Cardiac muscle cell (in vitro differentiated cells and primary cell): ENCODE measurements around the gene PPP3CA. TPM values are rescaled to one million over a fixed set of nuclear protein-coding genes. Genes with fewer than 3 reads are reported as not detected.

Experiments
- DNase-seq, 2 donors: peaks; one replicate each; pipeline versions ENCODE4 v3.0.0 to v3.0.0-alpha.2; 2010 to 2017; ENCODE audit warnings: low read depth in 1 of 2, low spot score in 1 of 2
- H3K27ac ChIP-seq: fragments of 200-600 bp; sonication (generic); 2 replicates; pipeline ENCODE4 v1.5.1; 2016
- H3K27me3 ChIP-seq: fragments of 200-600 bp; sonication (generic); 2 replicates; pipeline ENCODE4 v1.6.0; 2016; ENCODE audit warnings: control low read depth
- H3K36me3 ChIP-seq: fragments of 200-600 bp; sonication (generic); 2 replicates; pipeline ENCODE4 v1.5.1; 2016; ENCODE audit warnings: control low read depth
- H3K4me1 ChIP-seq: fragments of 200-600 bp; sonication (generic); 2 replicates; pipeline ENCODE4 v1.8.1; 2017; ENCODE audit warnings: low read depth, mild to moderate bottlenecking, mixed run types
- H3K4me3 ChIP-seq: fragments of 200-600 bp; sonication (generic); 2 replicates; pipeline ENCODE4 v1.5.1; 2016; ENCODE audit warnings: mild to moderate bottlenecking
- H3K9me3 ChIP-seq: fragments of 200-600 bp; sonication (generic); 2 replicates; pipeline ENCODE4 v1.5.1; 2017; ENCODE audit warnings: low read depth, mild to moderate bottlenecking, control low read depth
- CTCF ChIP-seq: IDR thresholded peaks from 2 replicates; pipeline ENCODE4 v1.5.1; 2012; ENCODE audit warnings: low read depth, mild to moderate bottlenecking, low read length
- polyA plus RNA-seq: library from polyadenylated mRNA; unstranded; fragments of >200 nt; fragmentation: Nextera tagmentation; extraction: Ambion mirVana; gene quantifications from 2 replicates; pipeline ENCODE4 v1.2.1, GENCODE V29; 2016
- total RNA-seq: library from RNA; depleted of rRNA; stranded (reverse); fragments of >200 nt; gene quantifications from 2 replicates; pipeline ENCODE4 v1.2.3, GENCODE V29; 2016

The PPP3CA gene
- total and polyA plus RNA-seq, 2 experiments from 2014 or later = 8.2 to 21.3 TPM

GRCh38 chr4:101192244-101192643 is 155.1 kb downstream of the PPP3CA start:
- Histone ChIP-seq H3K36me3 (no peaks in the 10 kb centered on the region), H3K9me3 (no peaks in the 10 kb centered on the region), H3K27me3 (no peaks in the 10 kb centered on the region), H3K4me3 (no peak overlapping the region), H3K27ac (no peak overlapping the region), H3K4me1 (no peaks in the 10 kb centered on the region)
- TF ChIP-seq CTCF = no peak
- peak in 1 of 2 donors; percentile 44 for DNase-seq

GRCh38 chr4:101191302-101192098 is 155.8 kb downstream of the PPP3CA start:
- Histone ChIP-seq H3K9me3 (no peaks in the 10 kb centered on the region), H3K4me1 (no peaks in the 10 kb centered on the region), H3K27me3 (no peaks in the 10 kb centered on the region), H3K27ac (peak overlapping the region; percentile 55), H3K4me3 (no peak overlapping the region), H3K36me3 (no peaks in the 10 kb centered on the region)
- peak in 1 of 2 donors; percentile 96 for DNase-seq
- no peak for TF ChIP-seq CTCF

- H3K27ac ChIP-seq = no peak overlapping the region
- H3K36me3 ChIP-seq = no peaks in the 10 kb centered on the region
- no peaks in the 10 kb centered on the region for H3K4me1 ChIP-seq
- no peak for DNase-seq
- no peaks in the 10 kb centered on the region for H3K9me3 ChIP-seq
- no peak overlapping the region for H3K4me3 ChIP-seq
- no peak for TF ChIP-seq CTCF
- no peaks in the 10 kb centered on the region for H3K27me3 ChIP-seq
These were observed 156.6 kb downstream of the PPP3CA start for GRCh38 chr4:101190751-101191150.

- no peak for TF ChIP-seq CTCF
- H3K4me1 ChIP-seq = no peaks in the 10 kb centered on the region
- H3K27ac ChIP-seq = no peak overlapping the region
- no peaks in the 10 kb centered on the region for H3K27me3 ChIP-seq
- H3K36me3 ChIP-seq = no peaks in the 10 kb centered on the region
- no peaks in the 10 kb centered on the region for H3K9me3 ChIP-seq
- H3K4me3 ChIP-seq = no peak overlapping the region
- DNase-seq = no peak
These were observed 158.4 kb downstream of the PPP3CA start for GRCh38 chr4:101188906-101189305.

- Histone ChIP-seq H3K27me3 (no peaks in the 10 kb centered on the region), H3K36me3 (no peaks in the 10 kb centered on the region), H3K4me1 (no peaks in the 10 kb centered on the region), H3K27ac (no peak overlapping the region), H3K4me3 (no peak overlapping the region), H3K9me3 (no peaks in the 10 kb centered on the region)
- no peak for DNase-seq
- TF ChIP-seq CTCF = peak; percentile 11
These were observed 159.5 kb downstream of the PPP3CA start for GRCh38 chr4:101187841-101188240.
